GM19467 (cell line): ENCODE measurements around the gene PCDHGA8.
"Not testable (repeated sequence)": the region's sequence is repeated elsewhere in the genome, so short reads cannot be mapped to it uniquely, and the experiment has no call there.

Experiments
- ATAC-seq: cut with Tn5 transposase; IDR thresholded peaks from one replicate; pipeline ENCODE4 v1.9.1; 2021; ENCODE audit warnings: mild to moderate bottlenecking, moderate library complexity; ENCODE audit not compliant: unreplicated experiment

Gene PCDHGA8

DNA sequence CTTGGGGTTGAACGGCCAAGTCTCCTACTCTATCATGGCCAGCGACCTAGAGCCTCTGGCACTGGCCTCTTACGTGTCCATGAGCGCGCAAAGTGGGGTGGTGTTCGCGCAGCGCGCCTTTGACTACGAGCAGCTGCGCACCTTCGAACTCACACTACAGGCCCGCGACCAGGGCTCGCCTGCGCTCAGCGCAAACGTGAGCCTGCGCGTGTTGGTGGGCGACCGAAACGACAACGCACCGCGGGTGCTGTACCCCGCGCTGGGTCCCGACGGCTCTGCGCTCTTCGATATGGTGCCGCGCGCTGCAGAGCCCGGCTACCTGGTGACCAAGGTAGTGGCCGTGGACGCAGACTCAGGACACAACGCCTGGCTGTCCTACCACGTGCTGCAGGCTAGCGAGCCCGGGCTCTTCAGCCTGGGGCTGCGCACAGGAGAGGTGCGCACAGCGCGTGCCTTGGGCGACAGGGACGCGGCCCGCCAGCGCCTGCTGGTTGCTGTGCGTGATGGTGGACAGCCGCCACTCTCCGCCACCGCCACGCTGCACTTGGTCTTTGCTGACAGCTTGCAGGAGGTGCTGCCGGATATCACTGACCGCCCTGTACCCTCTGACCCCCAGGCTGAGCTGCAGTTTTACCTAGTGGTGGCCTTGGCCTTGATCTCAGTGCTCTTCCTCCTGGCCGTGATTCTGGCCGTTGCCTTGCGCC lies 7.3 kb downstream of the PCDHGA8 start:
- no peak for ATAC-seq

DNA sequence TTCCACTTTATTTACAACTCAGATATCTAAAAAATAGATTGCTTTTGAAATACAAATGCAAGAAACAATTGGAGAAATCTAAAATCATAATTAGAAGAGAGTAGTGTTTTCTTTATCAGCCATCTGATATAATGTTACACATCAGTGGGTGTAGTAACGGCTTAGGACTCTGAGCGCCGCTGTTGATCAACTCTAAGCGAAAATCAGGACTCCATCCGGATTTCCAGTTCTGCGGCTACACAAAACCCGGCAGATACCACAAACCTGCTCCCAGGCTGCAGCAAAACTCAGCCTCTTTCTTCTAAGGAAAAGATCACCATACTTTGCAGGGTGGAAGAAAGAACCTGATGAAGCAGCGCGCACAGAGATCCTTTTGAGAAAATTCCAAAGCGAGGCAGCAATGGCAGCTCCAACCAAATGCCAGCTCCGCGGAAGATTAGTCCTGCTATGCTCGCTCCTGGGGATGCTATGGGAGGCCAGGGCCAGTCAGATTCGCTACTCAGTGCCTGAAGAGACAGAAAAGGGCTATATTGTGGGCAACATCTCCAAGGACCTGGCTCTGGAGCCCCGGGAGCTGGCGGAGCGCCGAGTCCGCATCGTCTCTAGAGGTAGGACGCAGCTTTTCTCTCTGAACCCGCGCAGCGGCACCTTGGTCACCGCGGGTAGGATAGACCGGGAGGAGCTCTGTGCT lies 10.3 kb downstream of the PCDHGA8 start, which contains the start of gene PCDHGA9:
Gene PCDHGA9, plus strand, starts transcription at position 226 of the 691 bp plus-strand sequence. Its CDS starts 175 bp downstream, at position 401.
- ATAC-seq: no peak

DNA sequence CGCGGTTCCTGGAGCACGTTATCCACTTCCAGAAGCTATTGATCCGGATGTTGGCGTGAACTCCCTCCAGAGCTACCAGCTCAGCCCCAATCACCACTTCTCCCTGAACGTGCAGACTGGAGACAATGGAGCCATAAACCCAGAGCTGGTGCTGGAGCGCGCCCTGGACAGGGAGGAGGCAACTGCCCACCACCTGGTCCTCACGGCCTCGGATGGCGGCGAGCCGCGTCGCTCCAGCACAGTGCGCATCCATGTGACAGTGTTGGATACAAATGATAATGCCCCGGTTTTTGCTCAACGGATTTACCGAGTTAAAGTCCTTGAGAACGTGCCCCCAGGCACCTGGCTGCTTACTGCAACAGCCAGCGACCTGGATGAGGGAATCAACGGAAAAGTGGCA lies 11.0 kb downstream of the PCDHGA8 start:
- ATAC-seq: no peak

DNA sequence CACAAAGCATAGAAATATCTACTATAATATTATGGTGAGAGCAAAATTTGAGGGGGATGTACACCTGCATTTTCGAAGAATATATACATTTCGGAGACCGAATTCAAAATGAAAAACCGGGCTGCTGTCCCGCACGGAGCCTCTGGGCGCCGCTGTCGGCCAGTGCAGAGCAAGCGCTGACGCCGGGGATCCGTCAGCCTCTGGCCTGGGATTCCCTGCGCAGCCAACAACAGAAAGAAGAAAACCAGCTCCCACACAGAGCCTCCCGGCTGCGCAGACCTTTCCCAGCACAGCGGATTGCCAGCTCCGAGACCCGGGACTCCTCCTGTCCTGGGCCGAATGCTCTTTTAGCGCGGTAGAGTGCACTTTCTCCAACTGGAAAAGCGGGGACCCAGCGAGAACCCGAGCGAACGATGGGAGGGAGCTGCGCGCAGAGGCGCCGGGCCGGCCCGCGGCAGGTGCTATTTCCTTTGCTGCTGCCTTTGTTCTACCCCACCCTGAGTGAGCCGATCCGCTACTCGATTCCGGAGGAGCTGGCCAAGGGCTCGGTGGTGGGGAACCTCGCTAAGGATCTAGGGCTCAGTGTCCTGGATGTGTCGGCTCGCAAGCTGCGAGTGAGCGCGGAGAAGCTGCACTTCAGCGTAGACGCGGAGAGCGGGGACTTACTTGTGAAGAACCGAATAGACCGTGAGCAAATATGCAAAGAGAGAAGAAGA lies 15.5 kb downstream of the PCDHGA8 start, which contains the start of gene PCDHGB6:
Gene PCDHGB6, plus strand, starts transcription at position 232 of the 716 bp plus-strand sequence. Its CDS starts 182 bp downstream, at position 414.
- not testable (repeated sequence) for ATAC-seq

DNA sequence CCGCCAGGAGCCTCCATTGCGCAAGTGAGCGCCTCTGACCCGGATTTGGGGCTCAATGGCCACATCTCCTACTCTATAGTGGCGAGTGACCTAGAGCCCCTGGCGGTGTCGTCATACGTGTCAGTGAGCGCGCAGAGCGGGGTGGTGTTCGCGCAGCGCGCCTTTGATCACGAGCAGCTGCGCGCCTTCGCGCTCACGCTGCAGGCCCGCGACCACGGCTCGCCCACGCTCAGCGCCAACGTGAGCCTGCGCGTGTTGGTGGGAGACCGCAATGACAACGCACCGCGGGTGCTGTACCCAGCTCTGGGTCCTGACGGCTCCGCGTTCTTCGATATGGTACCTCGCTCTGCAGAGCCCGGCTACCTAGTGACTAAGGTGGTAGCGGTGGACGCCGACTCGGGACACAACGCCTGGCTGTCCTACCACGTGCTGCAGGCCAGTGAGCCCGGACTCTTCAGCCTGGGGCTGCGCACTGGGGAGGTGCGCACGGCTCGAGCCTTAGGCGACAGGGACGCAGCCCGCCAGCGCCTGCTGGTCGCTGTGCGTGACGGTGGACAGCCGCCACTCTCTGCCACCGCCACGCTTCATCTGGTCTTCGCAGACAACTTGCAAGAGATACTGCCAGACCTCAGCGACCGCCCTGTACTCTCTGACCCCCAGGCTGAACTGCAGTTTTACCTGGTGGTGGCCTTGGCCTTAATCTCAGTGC lies 17.3 kb downstream of the PCDHGA8 start:
- ATAC-seq: no peak

DNA sequence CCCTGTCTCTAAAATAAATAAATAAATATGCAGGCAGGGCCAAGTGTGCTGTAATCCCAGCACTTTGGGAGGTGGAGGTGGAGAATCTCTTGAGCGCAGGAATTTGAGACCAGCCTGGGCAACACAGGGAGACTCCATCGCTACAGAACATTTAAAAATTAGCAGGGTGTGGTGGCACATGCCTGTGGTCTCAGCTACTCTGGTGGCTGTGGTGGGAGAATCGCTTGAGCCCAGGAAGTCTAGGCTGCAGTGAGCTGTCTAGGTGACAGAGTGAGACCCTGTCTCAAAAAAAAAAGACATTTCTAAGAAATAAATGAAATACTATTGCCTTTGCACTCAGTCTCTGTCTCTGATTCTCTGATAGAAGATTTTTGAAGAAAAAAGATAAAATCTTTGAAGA lies 19.1 kb downstream of the PCDHGA8 start:
- ATAC-seq: no peak

DNA sequence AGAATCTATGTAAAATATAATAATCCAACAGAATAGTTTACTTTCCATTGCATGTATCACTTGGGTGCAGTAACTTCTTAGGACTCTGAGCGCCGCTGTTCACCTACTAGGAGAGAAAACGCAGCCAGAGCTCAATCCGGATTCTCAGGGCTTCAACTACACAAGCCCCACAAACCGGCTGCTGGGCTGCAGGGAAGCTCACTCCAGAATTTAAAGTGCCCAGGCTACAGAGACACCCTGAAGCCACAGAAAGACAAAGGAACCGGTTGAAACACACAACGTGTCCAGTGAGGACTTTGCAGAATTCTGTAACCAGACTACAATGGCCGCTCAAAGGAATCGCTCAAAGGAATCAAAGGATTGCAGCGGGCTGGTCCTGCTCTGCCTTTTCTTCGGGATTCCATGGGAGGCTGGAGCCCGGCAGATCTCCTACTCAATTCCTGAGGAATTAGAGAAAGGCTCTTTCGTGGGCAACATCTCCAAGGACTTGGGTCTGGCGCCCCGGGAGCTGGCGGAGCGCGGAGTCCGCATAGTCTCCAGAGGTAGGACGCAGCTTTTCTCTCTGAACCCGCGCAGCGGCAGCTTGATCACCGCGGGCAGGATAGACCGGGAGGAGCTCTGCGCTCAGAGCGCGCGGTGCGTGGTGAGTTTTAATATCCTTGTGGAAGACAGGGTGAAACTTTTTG lies 20.6 kb downstream of the PCDHGA8 start, which contains the start of gene PCDHGA10:
Gene PCDHGA10, plus strand, starts transcription at position 134 of the 686 bp plus-strand sequence. Its CDS starts 189 bp downstream, at position 323.
- peak; percentile 66 for ATAC-seq

DNA sequence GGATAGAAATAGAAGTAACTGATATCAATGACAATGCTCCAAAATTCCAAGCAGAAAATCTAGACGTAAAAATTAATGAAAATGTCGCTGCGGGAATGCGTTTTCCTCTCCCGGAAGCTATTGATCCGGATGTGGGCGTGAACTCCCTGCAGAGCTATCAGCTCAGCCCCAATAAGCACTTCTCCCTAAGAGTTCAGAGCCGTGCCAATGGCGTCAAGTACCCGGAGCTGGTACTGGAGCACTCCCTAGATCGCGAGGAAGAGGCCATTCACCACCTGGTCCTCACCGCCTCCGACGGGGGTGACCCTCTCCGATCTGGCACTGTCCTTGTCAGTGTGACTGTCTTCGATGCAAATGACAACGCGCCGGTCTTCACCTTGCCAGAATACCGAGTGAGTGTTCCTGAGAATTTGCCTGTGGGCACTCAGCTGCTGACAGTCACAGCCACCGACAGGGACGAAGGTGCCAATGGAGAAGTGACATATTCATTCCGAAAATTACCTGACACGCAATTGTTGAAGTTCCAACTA lies 21.2 kb downstream of the PCDHGA8 start:
- ATAC-seq: no peak

DNA sequence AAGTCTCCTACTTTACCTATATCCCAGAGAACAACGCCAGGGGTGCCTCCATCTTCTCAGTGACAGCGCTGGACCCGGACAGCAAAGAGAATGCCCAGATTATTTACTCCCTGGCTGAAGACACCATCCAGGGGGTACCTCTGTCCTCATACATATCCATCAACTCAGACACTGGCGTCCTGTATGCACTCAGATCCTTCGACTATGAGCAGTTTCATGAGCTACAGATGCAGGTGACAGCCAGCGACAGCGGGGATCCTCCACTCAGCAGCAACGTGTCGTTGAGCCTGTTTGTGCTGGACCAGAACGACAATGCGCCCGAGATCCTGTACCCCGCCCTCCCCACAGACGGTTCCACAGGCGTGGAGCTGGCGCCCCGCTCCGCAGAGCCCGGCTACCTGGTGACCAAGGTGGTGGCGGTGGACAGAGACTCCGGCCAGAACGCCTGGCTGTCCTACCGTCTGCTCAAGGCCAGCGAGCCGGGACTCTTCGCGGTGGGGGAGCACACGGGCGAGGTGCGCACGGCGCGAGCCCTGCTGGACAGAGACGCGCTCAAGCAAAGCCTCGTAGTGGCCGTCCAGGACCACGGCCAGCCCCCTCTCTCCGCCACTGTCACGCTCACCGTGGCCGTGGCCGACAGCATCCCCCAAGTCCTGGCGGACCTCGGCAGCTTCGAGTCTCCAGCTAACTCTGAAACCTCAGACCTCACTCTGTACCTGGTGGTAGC lies 22.3 kb downstream of the PCDHGA8 start:
- not testable (repeated sequence) for ATAC-seq

DNA sequence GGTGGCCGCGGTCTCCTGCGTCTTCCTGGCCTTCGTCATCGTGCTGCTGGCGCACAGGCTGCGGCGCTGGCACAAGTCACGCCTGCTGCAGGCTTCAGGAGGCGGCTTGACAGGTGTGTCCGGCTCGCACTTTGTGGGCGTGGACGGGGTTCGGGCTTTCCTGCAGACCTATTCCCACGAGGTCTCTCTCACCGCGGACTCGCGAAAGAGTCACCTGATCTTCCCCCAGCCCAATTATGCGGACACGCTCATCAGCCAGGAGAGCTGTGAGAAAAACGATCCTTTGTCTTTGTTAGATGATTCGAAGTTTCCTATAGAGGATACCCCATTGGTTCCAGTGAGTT lies 22.8 kb downstream of the PCDHGA8 start:
- not testable (repeated sequence) for ATAC-seq

DNA sequence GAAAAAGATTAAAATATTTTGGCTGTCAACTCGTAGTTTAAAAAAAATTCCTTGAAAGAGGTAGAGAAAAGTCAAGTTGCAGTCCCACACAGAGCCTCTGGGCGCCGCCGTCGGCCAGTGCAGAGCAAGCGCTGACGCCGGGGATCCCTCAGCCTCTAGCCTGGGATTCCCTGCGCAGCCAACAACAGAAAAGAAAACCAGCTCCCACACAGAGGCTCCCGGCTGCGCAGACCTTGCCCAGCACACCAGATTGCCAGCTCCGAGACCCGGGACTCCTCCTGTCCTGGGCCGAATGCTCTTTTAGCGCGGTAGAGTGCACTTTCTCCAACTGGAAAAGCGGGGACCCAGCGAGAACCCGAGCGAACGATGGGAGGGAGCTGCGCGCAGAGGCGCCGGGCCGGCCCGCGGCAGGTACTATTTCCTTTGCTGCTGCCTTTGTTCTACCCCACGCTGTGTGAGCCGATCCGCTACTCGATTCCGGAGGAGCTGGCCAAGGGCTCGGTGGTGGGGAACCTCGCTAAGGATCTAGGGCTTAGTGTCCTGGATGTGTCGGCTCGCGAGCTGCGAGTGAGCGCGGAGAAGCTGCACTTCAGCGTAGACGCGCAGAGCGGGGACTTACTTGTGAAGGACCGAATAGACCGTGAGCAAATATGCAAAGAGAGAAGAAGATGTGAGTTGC lies 25.2 kb downstream of the PCDHGA8 start, which contains the start of gene PCDHGB7:
Gene PCDHGB7, plus strand, starts transcription at position 184 of the 679 bp plus-strand sequence. Its CDS starts 183 bp downstream, at position 367.
- ATAC-seq: peak; percentile 75

DNA sequence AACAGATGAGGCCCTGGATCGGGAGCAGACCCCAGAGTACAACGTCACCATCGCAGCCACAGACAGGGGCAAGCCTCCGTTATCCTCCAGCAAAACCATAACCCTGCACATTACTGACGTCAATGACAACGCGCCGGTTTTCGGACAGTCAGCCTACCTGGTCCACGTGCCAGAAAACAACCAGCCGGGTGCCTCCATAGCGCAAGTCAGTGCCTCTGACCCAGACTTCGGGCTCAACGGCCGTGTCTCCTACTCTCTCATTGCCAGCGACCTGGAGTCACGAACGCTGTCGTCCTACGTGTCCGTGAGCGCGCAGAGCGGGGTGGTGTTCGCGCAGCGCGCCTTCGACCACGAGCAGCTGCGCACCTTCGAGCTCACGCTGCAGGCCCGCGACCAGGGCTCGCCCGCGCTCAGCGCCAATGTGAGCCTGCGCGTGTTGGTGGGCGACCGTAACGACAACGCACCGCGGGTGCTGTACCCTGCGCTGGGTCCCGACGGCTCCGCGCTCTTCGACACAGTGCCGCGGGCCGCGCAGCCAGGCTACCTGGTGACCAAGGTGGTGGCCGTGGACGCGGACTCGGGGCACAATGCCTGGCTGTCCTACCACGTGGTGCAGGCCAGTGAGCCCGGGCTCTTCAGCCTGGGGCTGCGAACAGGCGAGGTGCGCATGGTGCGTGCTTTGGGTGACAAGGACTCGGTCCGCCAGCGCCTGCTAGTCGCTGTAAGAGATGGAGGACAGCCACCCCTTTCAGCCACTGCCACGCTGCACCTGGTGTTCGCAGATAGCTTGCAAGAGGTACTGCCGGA lies 26.8 kb downstream of the PCDHGA8 start:
- no peak for ATAC-seq

DNA sequence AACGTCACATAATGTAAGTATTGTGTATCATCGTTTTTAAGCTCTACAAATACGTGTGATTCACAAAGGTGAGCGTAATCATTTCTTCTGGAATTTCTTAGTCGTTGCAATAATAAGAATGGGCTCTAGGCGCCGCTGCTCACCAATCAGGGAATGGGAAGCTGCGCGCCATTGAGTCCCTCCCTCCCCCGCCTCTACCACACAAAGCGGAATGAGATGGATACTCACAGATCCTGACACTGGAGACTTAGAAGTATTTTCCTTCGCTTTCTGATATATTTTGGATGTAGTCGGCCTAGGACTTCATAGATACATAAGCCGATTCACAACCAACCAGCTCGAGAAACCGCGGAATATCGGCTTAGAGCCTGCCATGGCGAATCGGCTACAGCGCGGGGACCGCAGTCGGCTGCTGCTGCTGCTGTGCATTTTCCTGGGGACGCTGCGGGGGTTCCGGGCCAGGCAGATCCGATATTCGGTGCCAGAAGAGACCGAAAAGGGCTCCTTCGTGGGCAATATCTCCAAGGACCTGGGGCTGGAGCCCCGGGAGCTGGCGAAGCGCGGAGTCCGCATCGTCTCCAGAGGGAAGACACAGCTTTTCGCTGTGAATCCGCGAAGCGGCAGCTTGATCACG lies 28.5 kb downstream of the PCDHGA8 start, which contains the start of gene PCDHGA11:
Gene PCDHGA11, plus strand, starts transcription at position 197 of the 634 bp plus-strand sequence. Its CDS starts 177 bp downstream, at position 374.
- no peak for ATAC-seq

DNA sequence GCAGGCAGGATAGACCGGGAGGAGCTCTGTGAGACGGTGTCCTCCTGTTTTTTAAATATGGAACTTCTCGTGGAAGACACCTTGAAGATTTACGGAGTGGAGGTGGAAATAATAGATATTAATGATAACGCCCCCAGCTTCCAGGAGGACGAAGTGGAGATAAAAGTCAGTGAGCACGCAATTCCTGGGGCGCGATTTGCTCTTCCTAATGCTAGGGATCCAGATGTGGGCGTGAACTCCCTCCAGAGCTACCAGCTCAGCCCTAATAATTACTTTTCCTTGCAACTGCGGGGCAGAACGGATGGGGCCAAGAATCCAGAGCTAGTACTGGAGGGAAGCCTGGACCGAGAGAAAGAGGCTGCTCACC lies 29.0 kb downstream of the PCDHGA8 start:
- ATAC-seq: no peak

DNA sequence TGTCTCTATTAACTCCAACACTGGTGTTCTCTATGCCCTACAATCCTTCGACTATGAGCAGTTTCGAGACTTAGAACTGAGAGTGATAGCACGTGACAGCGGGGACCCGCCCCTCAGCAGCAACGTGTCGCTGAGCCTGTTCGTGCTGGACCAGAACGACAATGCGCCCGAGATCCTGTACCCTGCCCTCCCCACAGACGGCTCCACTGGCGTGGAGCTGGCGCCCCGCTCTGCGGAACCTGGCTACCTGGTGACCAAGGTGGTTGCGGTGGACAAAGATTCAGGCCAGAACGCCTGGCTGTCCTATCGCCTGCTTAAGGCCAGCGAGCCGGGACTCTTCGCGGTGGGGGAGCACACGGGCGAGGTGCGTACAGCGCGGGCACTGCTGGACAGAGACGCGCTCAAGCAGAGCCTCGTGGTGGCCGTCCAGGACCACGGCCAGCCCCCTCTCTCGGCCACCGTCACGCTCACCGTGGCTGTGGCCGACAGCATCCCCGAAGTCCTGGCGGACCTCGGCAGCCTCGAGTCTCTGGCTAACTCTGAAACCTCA lies 30.4 kb downstream of the PCDHGA8 start:
- no peak for ATAC-seq

DNA sequence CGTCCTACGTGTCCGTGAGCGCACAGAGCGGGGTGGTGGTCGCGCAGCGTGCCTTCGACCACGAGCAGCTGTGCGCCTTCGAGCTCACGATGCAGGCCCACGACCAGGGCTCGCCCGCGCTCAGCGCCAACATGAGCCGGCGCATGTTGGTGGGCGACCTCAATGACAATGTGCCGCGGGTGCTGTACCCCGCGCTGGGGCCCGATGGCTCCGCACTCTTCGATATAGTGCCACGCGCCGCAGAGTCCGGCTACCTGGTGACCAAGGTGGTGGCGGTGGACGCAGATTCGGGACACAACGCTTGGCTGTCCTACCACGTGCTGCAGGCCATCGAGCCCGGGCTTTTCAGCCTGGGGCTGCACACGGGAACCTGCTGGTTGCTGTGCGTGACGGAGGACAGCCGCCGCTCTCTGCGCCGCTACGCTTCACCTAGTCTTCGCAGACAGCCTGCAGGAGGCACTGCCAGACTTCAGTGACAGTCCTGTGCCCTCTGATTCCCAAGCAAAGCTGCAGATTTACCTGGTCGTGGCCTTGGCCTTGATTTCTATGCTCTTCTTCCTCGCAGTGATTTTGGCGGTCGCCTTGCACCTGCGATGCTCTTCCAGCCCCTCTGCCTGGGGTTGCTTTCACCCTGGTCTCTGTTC lies 35.5 kb downstream of the PCDHGA8 start:
- ATAC-seq: no peak
